Measurements from ENCODE around the gene HMGB4. TPM values are rescaled to one million over a fixed set of nuclear protein-coding genes. Genes with fewer than 3 reads are reported as not detected.

HMGB4 gene
- total and polyA plus RNA-seq, 2 donors (not counting 1 experiment from before 2014, with no cell fraction given): not detected

DNA sequence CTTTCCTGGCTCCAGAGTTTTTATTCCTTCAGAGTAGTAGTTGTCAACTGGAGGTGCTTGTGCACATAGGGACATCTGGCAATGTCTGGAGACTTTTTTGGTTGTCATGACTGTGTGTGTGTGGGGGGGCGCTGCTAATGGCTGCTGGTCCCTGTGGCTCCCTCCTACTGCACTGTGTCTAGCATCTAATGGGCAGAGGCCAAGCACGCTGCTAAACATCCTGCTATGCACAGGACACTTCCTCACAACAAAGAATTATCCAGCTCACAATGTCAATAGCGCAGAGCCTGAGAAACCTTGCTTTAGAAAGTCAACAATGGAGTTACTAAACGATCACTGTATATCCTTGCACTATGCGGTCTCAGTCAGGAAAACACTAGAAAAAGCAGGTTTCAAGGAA lies 19.7 kb upstream of the HMGB4 start:
- no peak overlapping the region for H3K4me3 ChIP-seq (replicated peaks in 1 of 4; ENCODE audit: control extremely low read depth in 1 of 4, insufficient read depth in 1 of 4, low read depth in 3 of 4, low read length in 4 of 4)
- DNase-seq (ENCODE audit: low read depth in 2 of 2): no peak
- H3K27me3 ChIP-seq (ENCODE audit: control insufficient read depth, insufficient read depth, low read length): no peaks in the 10 kb centered on the region
- H3K9me3 ChIP-seq (ENCODE audit: control insufficient read depth, insufficient read depth, low read depth, low read length): no peaks in the 10 kb centered on the region
- H4K20me1 ChIP-seq (ENCODE audit: control insufficient read depth, extremely low read depth, insufficient read depth, low read length): no peaks in the 10 kb centered on the region
- H3K4me1 ChIP-seq (ENCODE audit: control insufficient read depth, extremely low read depth, insufficient read depth, low read length): no peaks in the 10 kb centered on the region
- TF ChIP-seq, protein P1, sequence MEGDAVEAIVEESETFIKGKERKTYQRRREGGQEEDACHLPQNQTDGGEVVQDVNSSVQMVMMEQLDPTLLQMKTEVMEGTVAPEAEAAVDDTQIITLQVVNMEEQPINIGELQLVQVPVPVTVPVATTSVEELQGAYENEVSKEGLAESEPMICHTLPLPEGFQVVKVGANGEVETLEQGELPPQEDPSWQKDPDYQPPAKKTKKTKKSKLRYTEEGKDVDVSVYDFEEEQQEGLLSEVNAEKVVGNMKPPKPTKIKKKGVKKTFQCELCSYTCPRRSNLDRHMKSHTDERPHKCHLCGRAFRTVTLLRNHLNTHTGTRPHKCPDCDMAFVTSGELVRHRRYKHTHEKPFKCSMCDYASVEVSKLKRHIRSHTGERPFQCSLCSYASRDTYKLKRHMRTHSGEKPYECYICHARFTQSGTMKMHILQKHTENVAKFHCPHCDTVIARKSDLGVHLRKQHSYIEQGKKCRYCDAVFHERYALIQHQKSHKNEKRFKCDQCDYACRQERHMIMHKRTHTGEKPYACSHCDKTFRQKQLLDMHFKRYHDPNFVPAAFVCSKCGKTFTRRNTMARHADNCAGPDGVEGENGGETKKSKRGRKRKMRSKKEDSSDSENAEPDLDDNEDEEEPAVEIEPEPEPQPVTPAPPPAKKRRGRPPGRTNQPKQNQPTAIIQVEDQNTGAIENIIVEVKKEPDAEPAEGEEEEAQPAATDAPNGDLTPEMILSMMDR (conservative IDR thresholded peaks at IDR 0.05 in 1 of 2, IDR thresholded peaks at IDR 0.05 in 1 of 2; ENCODE audit: low read depth in 1 of 2, low read length in 2 of 2): no peak
- no peak for TF ChIP-seq EZH2 (IDR thresholded peaks at IDR 0.05; ENCODE audit: low read length, missing control alignments)
- H3K4me2 ChIP-seq (ENCODE audit: extremely low read depth, insufficient read depth, low read length): no peak overlapping the region
- no peaks in the 10 kb centered on the region for H3K79me2 ChIP-seq (ENCODE audit: control insufficient read depth, insufficient read depth, low read length)
- no peak overlapping the region for H2AFZ ChIP-seq (ENCODE audit: low read length)
- no peaks in the 10 kb centered on the region for H3K36me3 ChIP-seq (ENCODE audit: control insufficient read depth, insufficient read depth, low read length)
- H3K9ac ChIP-seq (ENCODE audit: insufficient read depth, low read length): no peak overlapping the region
- H3K27ac ChIP-seq (ENCODE audit: insufficient read depth, low read length): no peak overlapping the region

DNA sequence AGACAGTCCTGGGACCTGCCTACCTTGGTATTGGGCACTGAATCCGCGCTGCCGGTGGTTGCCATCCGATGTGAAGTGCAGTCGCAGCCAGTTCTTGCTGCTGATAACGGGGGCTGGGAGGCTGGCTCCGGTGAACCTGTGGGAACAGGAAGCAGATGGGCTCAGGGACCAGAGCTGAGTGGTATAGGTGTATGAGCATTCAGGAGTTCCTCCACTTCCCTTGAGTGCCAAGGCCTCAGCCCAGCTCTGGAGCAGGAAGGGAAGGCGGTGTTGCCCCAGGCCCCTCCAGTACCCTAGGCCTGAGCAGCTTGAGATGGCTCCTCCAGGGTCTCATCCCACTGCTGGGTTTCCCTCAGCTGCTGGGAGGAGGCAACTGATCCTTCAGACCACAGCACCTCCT lies 17.0 kb upstream of the HMGB4 start:
- Histone ChIP-seq H3K27ac (ENCODE audit: insufficient read depth, low read length) (no peak overlapping the region), H3K36me3 (ENCODE audit: control insufficient read depth, insufficient read depth, low read length) (no peaks in the 10 kb centered on the region), H3K9ac (ENCODE audit: insufficient read depth, low read length) (no peak overlapping the region)

DNA sequence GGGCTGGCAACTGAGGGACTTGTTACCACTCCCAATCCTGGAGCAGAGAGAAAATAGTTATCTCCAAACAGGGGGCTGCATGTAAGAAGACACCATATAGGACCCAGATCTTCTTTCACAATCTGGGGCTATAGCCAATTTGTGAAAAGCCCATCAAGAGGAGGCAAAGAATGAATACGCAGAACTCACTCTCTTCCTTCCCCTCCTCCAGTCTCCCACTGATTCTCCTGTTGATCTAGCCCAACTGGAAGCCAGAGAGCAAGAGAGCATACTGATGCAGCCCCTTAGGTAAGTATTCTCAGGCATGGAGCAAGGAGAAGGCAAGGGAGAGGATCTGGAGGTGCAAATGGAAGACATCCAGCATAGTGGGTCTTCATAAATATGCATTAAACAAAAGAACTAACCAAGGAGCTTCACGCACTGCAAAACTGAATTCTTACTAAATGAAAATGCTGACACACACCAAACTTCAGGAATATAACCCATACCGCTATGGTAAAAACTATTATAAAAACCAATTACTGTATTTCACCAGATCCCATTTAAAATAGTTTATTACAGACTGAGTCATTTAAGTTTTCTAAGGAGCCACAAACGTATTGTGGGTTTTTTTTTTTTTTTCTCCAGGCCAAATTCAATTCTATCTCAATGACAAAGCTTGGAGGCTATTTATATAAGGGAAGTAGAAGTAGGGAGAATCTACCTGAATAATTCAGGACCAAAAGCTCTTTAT lies 15.5 kb upstream of the HMGB4 start:
- Histone ChIP-seq H3K27me3 (ENCODE audit: control insufficient read depth, insufficient read depth, low read length) (no peaks in the 10 kb centered on the region), H2AFZ (ENCODE audit: low read length) (no peak overlapping the region), H3K4me3 (replicated peaks in 1 of 4; ENCODE audit: control extremely low read depth in 1 of 4, insufficient read depth in 1 of 4, low read depth in 3 of 4, low read length in 4 of 4) (no peak overlapping the region), H3K4me2 (ENCODE audit: extremely low read depth, insufficient read depth, low read length) (no peak overlapping the region), H4K20me1 (ENCODE audit: control insufficient read depth, extremely low read depth, insufficient read depth, low read length) (no peaks in the 10 kb centered on the region), H3K79me2 (ENCODE audit: control insufficient read depth, insufficient read depth, low read length) (no peaks in the 10 kb centered on the region), H3K9me3 (ENCODE audit: control insufficient read depth, insufficient read depth, low read depth, low read length) (no peaks in the 10 kb centered on the region), H3K27ac (ENCODE audit: insufficient read depth, low read length) (no peak overlapping the region), H3K36me3 (ENCODE audit: control insufficient read depth, insufficient read depth, low read length) (no peaks in the 10 kb centered on the region), H3K9ac (ENCODE audit: insufficient read depth, low read length) (no peak overlapping the region), H3K4me1 (ENCODE audit: control insufficient read depth, extremely low read depth, insufficient read depth, low read length) (no peaks in the 10 kb centered on the region)
- no peak for TF ChIP-seq EZH2 (IDR thresholded peaks at IDR 0.05; ENCODE audit: low read length, missing control alignments)
- TF ChIP-seq, protein P1 (conservative IDR thresholded peaks at IDR 0.05 in 1 of 2, IDR thresholded peaks at IDR 0.05 in 1 of 2; ENCODE audit: low read depth in 1 of 2, low read length in 2 of 2): no peak
- DNase-seq (ENCODE audit: low read depth in 2 of 2): peak in 1 of 2 donors; percentile 32

More for the DNA sequence above, 17.0 kb upstream of the HMGB4 start:
- H3K9me3 ChIP-seq (ENCODE audit: control insufficient read depth, insufficient read depth, low read depth, low read length): no peaks in the 10 kb centered on the region
- H3K4me2 ChIP-seq (ENCODE audit: extremely low read depth, insufficient read depth, low read length): no peak overlapping the region
- no peaks in the 10 kb centered on the region for H3K79me2 ChIP-seq (ENCODE audit: control insufficient read depth, insufficient read depth, low read length)
- no peak for DNase-seq (ENCODE audit: low read depth in 2 of 2)
- no peak overlapping the region for H3K4me3 ChIP-seq (replicated peaks in 1 of 4; ENCODE audit: control extremely low read depth in 1 of 4, insufficient read depth in 1 of 4, low read depth in 3 of 4, low read length in 4 of 4)
- no peak overlapping the region for H2AFZ ChIP-seq (ENCODE audit: low read length)
- no peaks in the 10 kb centered on the region for H3K27me3 ChIP-seq (ENCODE audit: control insufficient read depth, insufficient read depth, low read length)
- H4K20me1 ChIP-seq (ENCODE audit: control insufficient read depth, extremely low read depth, insufficient read depth, low read length): no peaks in the 10 kb centered on the region
- H3K4me1 ChIP-seq (ENCODE audit: control insufficient read depth, extremely low read depth, insufficient read depth, low read length): no peaks in the 10 kb centered on the region
- TF ChIP-seq EZH2 (IDR thresholded peaks at IDR 0.05; ENCODE audit: low read length, missing control alignments): no peak
- TF ChIP-seq, protein P1 (conservative IDR thresholded peaks at IDR 0.05 in 1 of 2, IDR thresholded peaks at IDR 0.05 in 1 of 2; ENCODE audit: low read depth in 1 of 2, low read length in 2 of 2): no peak
